B cell (primary cell): ENCODE measurements around the gene WBP2. TPM values are rescaled to one million over a fixed set of nuclear protein-coding genes. Genes with fewer than 3 reads are reported as not detected.

Experiments
- ATAC-seq: fragments of 200-7000 bp; cut with Tn5 transposase; one replicate; pipeline ENCODE4 v1.10.0; 2021; ENCODE audit warnings: low read depth, mild to moderate bottlenecking, moderate number of reproducible peaks, moderate library complexity
- CTCF ChIA-PET: fragments of 350-600 bp; sonication (Branson Sonifier 250); formaldehyde crosslinking; loops from one replicate; lab custom pipeline; 2021; ENCODE audit warnings: antibody characterized with exemption, inconsistent platforms; lab: Charles Lee
- POLR2A ChIA-PET: fragments of 350-600 bp; sonication (Branson Sonifier 250); formaldehyde crosslinking; loops from one replicate; lab custom pipeline; 2021; ENCODE audit warnings: antibody characterized with exemption; lab: Charles Lee
- DNase-seq: peaks from one replicate; pipeline ENCODE4 v3.0.0; 2013
- H2AFZ ChIP-seq: 2 replicates; pipeline ENCODE4 v1.6.1; 2012; ENCODE audit warnings: mild to moderate bottlenecking, low read depth, low read length; ENCODE audit not compliant: insufficient read depth, poor library complexity, severe bottlenecking
- H3K27ac ChIP-seq, 2 donors: 1 replicate in 1 of 2; 2 replicates in 1 of 2; pipeline ENCODE4 v1.5.1; 2012 to 2013; ENCODE audit warnings: low read length in 2 of 2, mild to moderate bottlenecking in 2 of 2, moderate library complexity in 1 of 2
- H3K27me3 ChIP-seq, 4 experiments: fragments of 200-600 bp in 1 of 4; sonication (generic) in 1 of 4; replicated peaks in 1 of 4; 1 replicate in 2 of 4; 2 replicates in 2 of 4; pipeline versions ENCODE4 v1.6.1 to v1.7.0; 2013 to 2016; ENCODE audit warnings: low read length in 3 of 4, mild to moderate bottlenecking in 2 of 4, mixed read lengths in 1 of 4, moderate library complexity in 1 of 4; ENCODE audit not compliant: insufficient read depth in 4 of 4, control insufficient read depth in 3 of 4; ENCODE audit errors: control extremely low read depth in 1 of 4
- H3K36me3 ChIP-seq, 2 experiments: replicated peaks in 1 of 2; 1 replicate in 1 of 2; 2 replicates in 1 of 2; pipeline versions ENCODE4 v1.6.1 to v1.7.1; 2013; ENCODE audit warnings: low read length in 1 of 2; ENCODE audit not compliant: insufficient read depth in 2 of 2, control insufficient read depth in 1 of 2; ENCODE audit errors: control extremely low read depth in 1 of 2, extremely low read depth in 1 of 2
- H3K4me1 ChIP-seq, 2 donors: fragments of 200-600 bp in 1 of 2; sonication (generic) in 1 of 2; 1 replicate in 1 of 2; 2 replicates in 1 of 2; pipeline versions ENCODE4 v1.5.1 to v1.6.1; 2013 to 2017; ENCODE audit warnings: low read length in 2 of 2; ENCODE audit not compliant: control insufficient read depth in 2 of 2, insufficient read depth in 2 of 2
- H3K4me2 ChIP-seq: replicated peaks from 2 replicates; pipeline ENCODE3; 2012; ENCODE audit warnings: mild to moderate bottlenecking, low read depth, low read length; ENCODE audit not compliant: poor library complexity, severe bottlenecking
- H3K4me3 ChIP-seq, 5 experiments: fragments of 200-600 bp in 1 of 5; sonication (generic) in 1 of 5; 1 replicate in 3 of 5; 2 replicates in 2 of 5; pipeline versions ENCODE4 v1.5.1 to v1.7.0; 2011 to 2016; ENCODE audit warnings: low read length in 4 of 5, mild to moderate bottlenecking in 4 of 5, low read depth in 2 of 5, control low read depth in 1 of 5, moderate library complexity in 1 of 5; ENCODE audit not compliant: insufficient read depth in 1 of 5; ENCODE audit errors: control extremely low read depth in 1 of 5, extremely low read depth in 1 of 5
- H3K79me2 ChIP-seq: fragments of 200-600 bp; sonication (generic); one replicate; pipeline ENCODE4 v1.6.0; 2016; ENCODE audit warnings: low read length; ENCODE audit not compliant: control insufficient read depth, insufficient read depth
- H3K9ac ChIP-seq: fragments of 200-600 bp; sonication (generic); 2 replicates; pipeline ENCODE4 v1.6.1; 2017; ENCODE audit warnings: mild to moderate bottlenecking, low read length, moderate library complexity
- H3K9me3 ChIP-seq, 3 donors: one replicate each; pipeline versions ENCODE4 v1.6.1 to v1.7.1; 2013; ENCODE audit warnings: low read length in 2 of 3; ENCODE audit not compliant: control insufficient read depth in 2 of 3, insufficient read depth in 1 of 3; ENCODE audit errors: control extremely low read depth in 1 of 3
- H4K20me1 ChIP-seq: 2 replicates; pipeline ENCODE4 v1.6.0; 2012; ENCODE audit warnings: mild to moderate bottlenecking, low read length; ENCODE audit not compliant: insufficient read depth, control insufficient read depth, poor library complexity, severe bottlenecking
- H3K27ac Mint-ChIP-seq: one replicate; pipeline ENCODE4 v1.8.0; 2021; ENCODE audit warnings: mixed read lengths
- H3K27me3 Mint-ChIP-seq: one replicate; pipeline ENCODE4 v1.8.0; 2021; ENCODE audit warnings: mixed read lengths
- H3K4me1 Mint-ChIP-seq: one replicate; pipeline ENCODE4 v1.8.0; 2021; ENCODE audit warnings: mixed read lengths
- H3K4me3 Mint-ChIP-seq: one replicate; pipeline ENCODE4 v1.8.0; 2021; ENCODE audit warnings: mixed read lengths
- H3K9me3 Mint-ChIP-seq: one replicate; pipeline ENCODE4 v1.8.0; 2022; ENCODE audit warnings: mixed read lengths; ENCODE audit not compliant: insufficient read depth
- EZH2 ChIP-seq: IDR thresholded peaks from 2 replicates; pipeline ENCODE4 v1.6.1; 2012; ENCODE audit warnings: borderline replicate concordance, low read depth, mild to moderate bottlenecking, moderate library complexity, low read length; ENCODE audit not compliant: insufficient read depth, poor library complexity, severe bottlenecking
- WGBS: methylation state at CpG from one replicate; pipeline ENCODE4 v1.1.5; 2013; ENCODE audit warnings: missing lambda C conversion rate; ENCODE audit not compliant: insufficient coverage; 5-methylcytosine and 5-hydroxymethylcytosine counted together
- intact Hi-C: fragments of 100-400 bp; cut with micrococcal nuclease; formaldehyde crosslinking; loops from one replicate; pipeline ENCODE4 v1.10.0; 2022
- polyA plus RNA-seq: library from polyadenylated mRNA; depleted of rRNA; stranded (reverse); fragments of >200 nt; gene quantifications from 2 replicates; pipeline ENCODE4 v1.2.3, GENCODE V29; 2012
- total RNA-seq, 2 donors: library from RNA; stranded (reverse); fragments of 120-200 nt in 1 of 2; gene quantifications; 1 replicate in 1 of 2; 2 replicates in 1 of 2; pipeline versions ENCODE4 v1.2.3 to v1.2.4, GENCODE V29; 2013 to 2022
- TF ChIP-seq, protein P1 (sequence below): fragments of 200-600 bp; IDR thresholded peaks from one replicate; pipeline ENCODE4 v1.8.0; 2022; ENCODE audit warnings: antibody characterized with exemption, mild to moderate bottlenecking

The WBP2 gene
- total and polyA plus RNA-seq, 2 donors (not counting 1 experiment from before 2014, with no cell fraction given), result 88.6 to 140 TPM

DNA sequence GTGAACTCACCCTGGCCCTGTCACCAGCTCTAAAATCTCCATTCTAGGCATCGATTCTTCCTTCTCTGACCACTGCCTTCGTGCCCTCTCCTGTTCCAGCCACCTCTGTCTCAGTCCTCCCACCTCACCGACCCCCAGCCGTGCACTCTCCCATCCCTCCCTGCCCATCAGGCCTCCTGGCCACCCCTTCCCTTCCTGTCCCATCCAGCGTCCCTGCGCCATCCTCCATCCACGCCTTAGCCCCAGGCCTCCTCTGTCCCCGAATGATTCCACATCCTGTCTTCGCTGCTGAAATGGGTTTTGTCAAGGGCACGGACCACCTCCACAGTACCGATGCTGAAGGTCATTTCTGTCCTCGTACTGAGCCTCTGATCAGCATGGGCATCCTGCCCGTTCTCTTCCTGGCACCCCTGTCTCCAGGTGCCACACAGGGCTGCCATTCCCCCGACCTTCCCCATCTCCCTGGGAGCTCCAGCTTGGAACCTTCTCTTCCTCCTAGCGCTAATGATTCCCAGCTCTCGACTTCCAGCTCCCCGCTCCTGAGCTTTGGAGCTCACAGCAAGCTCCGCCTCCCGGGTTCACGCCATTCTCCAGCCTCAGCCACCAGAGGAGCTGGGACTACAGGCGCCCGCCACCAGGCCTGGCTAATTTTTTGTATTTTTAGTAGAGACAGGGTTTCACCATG lies 39.1 kb upstream of the WBP2 start:
- H3K9me3 Mint-ChIP-seq, result no peaks in the 10 kb centered on the region
- Histone ChIP-seq H3K4me1 (peaks cover 16 to 19% of the 10 kb centered on the region in 2 donors), H3K4me2 (no peak overlapping the region), H3K9ac (no peak overlapping the region), H3K27ac (no peak overlapping the region), H3K9me3 (no peaks in the 10 kb centered on the region), H3K79me2 (peaks cover 24% of the 10 kb centered on the region), H3K36me3 (peaks cover 2 to 27% of the 10 kb centered on the region in 2 experiments), H2AFZ (no peak overlapping the region), H4K20me1 (peaks cover 29% of the 10 kb centered on the region), H3K4me3 (no peak overlapping the region), H3K27me3 (no peaks in the 10 kb centered on the region)
- no peak overlapping the region for H3K27ac Mint-ChIP-seq
- DNase-seq (no peak), ATAC-seq (no peak)
- ChIA-PET CTCF (interaction anchor here (0.6 to 5.9 kb wide), 5 partner anchors 11 to 129 kb away, joined by 3 to 52 read pairs (median 3); partner anchors contain the start of genes GALK1, TRIM47 and WBP2), POLR2A (interaction anchor here (0.6 to 1.0 kb wide), 3 partner anchors 49 to 923 kb away, joined by 3 read pairs; no protein-coding TSS in a partner anchor)
- TF ChIP-seq EZH2, result no peak
- TF ChIP-seq, protein P1, sequence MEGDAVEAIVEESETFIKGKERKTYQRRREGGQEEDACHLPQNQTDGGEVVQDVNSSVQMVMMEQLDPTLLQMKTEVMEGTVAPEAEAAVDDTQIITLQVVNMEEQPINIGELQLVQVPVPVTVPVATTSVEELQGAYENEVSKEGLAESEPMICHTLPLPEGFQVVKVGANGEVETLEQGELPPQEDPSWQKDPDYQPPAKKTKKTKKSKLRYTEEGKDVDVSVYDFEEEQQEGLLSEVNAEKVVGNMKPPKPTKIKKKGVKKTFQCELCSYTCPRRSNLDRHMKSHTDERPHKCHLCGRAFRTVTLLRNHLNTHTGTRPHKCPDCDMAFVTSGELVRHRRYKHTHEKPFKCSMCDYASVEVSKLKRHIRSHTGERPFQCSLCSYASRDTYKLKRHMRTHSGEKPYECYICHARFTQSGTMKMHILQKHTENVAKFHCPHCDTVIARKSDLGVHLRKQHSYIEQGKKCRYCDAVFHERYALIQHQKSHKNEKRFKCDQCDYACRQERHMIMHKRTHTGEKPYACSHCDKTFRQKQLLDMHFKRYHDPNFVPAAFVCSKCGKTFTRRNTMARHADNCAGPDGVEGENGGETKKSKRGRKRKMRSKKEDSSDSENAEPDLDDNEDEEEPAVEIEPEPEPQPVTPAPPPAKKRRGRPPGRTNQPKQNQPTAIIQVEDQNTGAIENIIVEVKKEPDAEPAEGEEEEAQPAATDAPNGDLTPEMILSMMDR, result no peak
- peaks cover 26% of the 10 kb centered on the region for H3K4me1 Mint-ChIP-seq
- no peaks in the 10 kb centered on the region for H3K27me3 Mint-ChIP-seq
- intact Hi-C loops, result no loop called here
- H3K4me3 Mint-ChIP-seq, result peak overlapping the region; percentile 66
- WGBS, result 97% methylated on average over 22 of the region's 22 CpGs
